MM.1S (cell line): Measurements from ENCODE around the gene PRR23E.

ENCODE experiments used
- EZH2 ChIP-seq: fragments of 300-600 bp; sonication (generic); optimal IDR thresholded peaks from 2 replicates; pipeline ENCODE3; 2017; ENCODE audit warnings: low read depth, mild to moderate bottlenecking, antibody characterized with exemption, low read length, mixed read lengths
- TF ChIP-seq, protein P1 (sequence below): fragments of 300-600 bp; sonication (generic); IDR thresholded peaks from 2 replicates; pipeline ENCODE4 v1.5.1; 2016; ENCODE audit warnings: antibody characterized with exemption, low read length, mixed read lengths

DNA sequence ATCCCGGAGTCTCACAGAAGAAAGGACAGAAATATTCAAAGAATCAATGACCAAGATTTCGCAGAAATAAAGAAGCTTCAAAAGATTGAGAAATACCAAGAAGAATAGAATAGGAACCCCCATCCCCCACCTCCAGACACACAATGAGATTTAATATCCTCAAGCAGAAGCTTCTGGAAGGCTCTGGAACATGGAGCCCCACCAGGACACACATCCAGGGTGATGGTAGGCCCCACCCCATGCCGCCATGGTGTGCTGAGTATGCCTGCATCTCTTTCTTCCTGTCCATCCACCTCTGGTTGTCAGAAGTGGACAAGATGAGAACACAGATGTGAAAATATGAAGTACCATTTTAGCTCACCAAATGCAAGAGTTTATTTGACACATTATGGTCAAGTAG is 19.3 kb downstream of the PRR23E start:
- TF ChIP-seq, protein P1, sequence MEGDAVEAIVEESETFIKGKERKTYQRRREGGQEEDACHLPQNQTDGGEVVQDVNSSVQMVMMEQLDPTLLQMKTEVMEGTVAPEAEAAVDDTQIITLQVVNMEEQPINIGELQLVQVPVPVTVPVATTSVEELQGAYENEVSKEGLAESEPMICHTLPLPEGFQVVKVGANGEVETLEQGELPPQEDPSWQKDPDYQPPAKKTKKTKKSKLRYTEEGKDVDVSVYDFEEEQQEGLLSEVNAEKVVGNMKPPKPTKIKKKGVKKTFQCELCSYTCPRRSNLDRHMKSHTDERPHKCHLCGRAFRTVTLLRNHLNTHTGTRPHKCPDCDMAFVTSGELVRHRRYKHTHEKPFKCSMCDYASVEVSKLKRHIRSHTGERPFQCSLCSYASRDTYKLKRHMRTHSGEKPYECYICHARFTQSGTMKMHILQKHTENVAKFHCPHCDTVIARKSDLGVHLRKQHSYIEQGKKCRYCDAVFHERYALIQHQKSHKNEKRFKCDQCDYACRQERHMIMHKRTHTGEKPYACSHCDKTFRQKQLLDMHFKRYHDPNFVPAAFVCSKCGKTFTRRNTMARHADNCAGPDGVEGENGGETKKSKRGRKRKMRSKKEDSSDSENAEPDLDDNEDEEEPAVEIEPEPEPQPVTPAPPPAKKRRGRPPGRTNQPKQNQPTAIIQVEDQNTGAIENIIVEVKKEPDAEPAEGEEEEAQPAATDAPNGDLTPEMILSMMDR = no peak
- no peak for TF ChIP-seq EZH2
